HEK293 (cell line): Measurements from ENCODE around the gene MEFV.

Source experiments
- SP2 ChIP-seq: fragments of 450-650 bp; formaldehyde crosslinking; IDR thresholded peaks from 2 replicates; pipeline ENCODE4 v1.5.1; 2016; ENCODE audit warnings: missing biosample characterization, missing genetic modification characterization
- ZNF37A ChIP-seq: fragments of 450-650 bp; IDR thresholded peaks from 2 replicates; pipeline ENCODE4 v1.5.1; 2018; ENCODE audit warnings: missing biosample characterization, missing genetic modification characterization
- ZNF558 ChIP-seq: fragments of 450-650 bp; formaldehyde crosslinking; IDR thresholded peaks from 2 replicates; pipeline ENCODE4 v1.5.1; 2016; ENCODE audit warnings: missing biosample characterization, missing genetic modification characterization
- TF ChIP-seq, protein P1 (sequence below): fragments of 450-650 bp; formaldehyde crosslinking; IDR thresholded peaks from 2 replicates; pipeline ENCODE4 v1.5.1; 2016; ENCODE audit warnings: missing biosample characterization, missing genetic modification characterization

DNA sequence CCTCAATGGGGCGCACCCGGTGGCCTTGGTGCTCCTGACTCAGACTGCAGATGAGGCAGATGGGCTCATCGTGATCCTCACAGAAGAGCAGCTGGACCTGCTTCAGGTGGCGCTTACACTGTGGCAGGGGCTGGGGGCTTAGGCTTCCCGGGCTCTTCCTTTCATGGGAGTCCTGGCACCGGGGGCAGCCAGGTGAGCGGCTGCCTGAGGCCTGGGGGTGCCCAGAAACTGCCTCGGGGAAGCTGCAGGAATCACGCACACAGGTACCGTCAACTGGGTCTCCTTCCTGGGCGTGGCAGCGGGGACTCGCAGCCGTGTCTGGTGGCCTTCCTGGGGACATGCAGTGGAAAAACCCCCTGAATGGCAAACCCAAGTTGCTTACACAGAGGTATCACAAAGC lies 7.0 kb downstream of the MEFV start:
- no peak for TF ChIP-seq SP2 (tag by site-specific recombination)
- no peak for TF ChIP-seq ZNF37A (tag by site-specific recombination)
- TF ChIP-seq, protein P1, sequence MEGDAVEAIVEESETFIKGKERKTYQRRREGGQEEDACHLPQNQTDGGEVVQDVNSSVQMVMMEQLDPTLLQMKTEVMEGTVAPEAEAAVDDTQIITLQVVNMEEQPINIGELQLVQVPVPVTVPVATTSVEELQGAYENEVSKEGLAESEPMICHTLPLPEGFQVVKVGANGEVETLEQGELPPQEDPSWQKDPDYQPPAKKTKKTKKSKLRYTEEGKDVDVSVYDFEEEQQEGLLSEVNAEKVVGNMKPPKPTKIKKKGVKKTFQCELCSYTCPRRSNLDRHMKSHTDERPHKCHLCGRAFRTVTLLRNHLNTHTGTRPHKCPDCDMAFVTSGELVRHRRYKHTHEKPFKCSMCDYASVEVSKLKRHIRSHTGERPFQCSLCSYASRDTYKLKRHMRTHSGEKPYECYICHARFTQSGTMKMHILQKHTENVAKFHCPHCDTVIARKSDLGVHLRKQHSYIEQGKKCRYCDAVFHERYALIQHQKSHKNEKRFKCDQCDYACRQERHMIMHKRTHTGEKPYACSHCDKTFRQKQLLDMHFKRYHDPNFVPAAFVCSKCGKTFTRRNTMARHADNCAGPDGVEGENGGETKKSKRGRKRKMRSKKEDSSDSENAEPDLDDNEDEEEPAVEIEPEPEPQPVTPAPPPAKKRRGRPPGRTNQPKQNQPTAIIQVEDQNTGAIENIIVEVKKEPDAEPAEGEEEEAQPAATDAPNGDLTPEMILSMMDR (tag by site-specific recombination), result no peak
- TF ChIP-seq ZNF558 (tag by site-specific recombination), result no peak
